Measurements from ENCODE around the gene ERBB2. TPM values are rescaled to one million over a fixed set of nuclear protein-coding genes. Genes with fewer than 3 reads are reported as not detected.

ERBB2 gene
- total and polyA plus RNA-seq, 2 of the 8 experiments (the other 6 are each of a cell fraction or from before 2014, with no cell fraction given) = 183 to 394 TPM

- no peak overlapping the region for H3K4ac ChIP-seq (replicated peaks; ENCODE audit: insufficient read length, low read depth, low read length)
- H3K9me3 ChIP-seq (ENCODE audit: insufficient read depth in 2 of 2, low read depth in 1 of 2, low read length in 1 of 2) = no peaks in the 10 kb centered on the region
- no peak overlapping the region for H3K4me3 ChIP-seq (ENCODE audit: extremely low read depth in 1 of 4, insufficient read depth in 2 of 4, low read depth in 3 of 4, low read length in 4 of 4)
- no peaks in the 10 kb centered on the region for H3K36me3 ChIP-seq (ENCODE audit: control insufficient read depth in 2 of 4, insufficient read depth in 4 of 4, low read length in 3 of 4)
- H2BK120ac ChIP-seq (replicated peaks; ENCODE audit: low read depth, low read length) = no peak overlapping the region
- no peak overlapping the region for H3K27ac ChIP-seq (ENCODE audit: low read depth, low read length)
- H2AK5ac ChIP-seq (ENCODE audit: low read depth, low read length) = no peak overlapping the region
- FAIRE-seq (no peak), DNase-seq (ENCODE audit: low read depth in 1 of 2, low spot score in 2 of 2) (no peak)
- H3K79me1 ChIP-seq (ENCODE audit: low read depth, low read length) = no peaks in the 10 kb centered on the region
- no peak overlapping the region for H4K91ac ChIP-seq (replicated peaks; ENCODE audit: insufficient read length, low read length)
- H2BK20ac ChIP-seq (ENCODE audit: low read length) = no peak overlapping the region
- H3K23ac ChIP-seq (ENCODE audit: insufficient read length) = no peak overlapping the region
- H2BK5ac ChIP-seq (ENCODE audit: low read depth, low read length) = no peak overlapping the region
- no peak overlapping the region for H3K18ac ChIP-seq (ENCODE audit: extremely low read depth, low read length)
- H4K20me1 ChIP-seq (replicated peaks in 1 of 2; ENCODE audit: control insufficient read depth in 1 of 2, insufficient read depth in 2 of 2, low read length in 2 of 2) = no peaks in the 10 kb centered on the region
- H4K5ac ChIP-seq (ENCODE audit: insufficient read length, low read depth, low read length) = no peak overlapping the region
- no peak overlapping the region for H2BK12ac ChIP-seq (ENCODE audit: low read depth, low read length)
- no peak overlapping the region for H2BK15ac ChIP-seq (ENCODE audit: low read length)
- H3K9ac ChIP-seq (replicated peaks in 1 of 4; ENCODE audit: extremely low read depth in 1 of 4, low read depth in 3 of 4, low read length in 3 of 4) = no peak overlapping the region; a peak in 1 of 7 replicates
- CTCF ChIA-PET (ENCODE audit: partially characterized antibody) = no interaction called here
- H3K27me3 ChIP-seq (replicated peaks in 1 of 4; ENCODE audit: control insufficient read depth in 3 of 4, extremely low read depth in 1 of 4, insufficient read depth in 3 of 4, low read length in 3 of 4) = no peaks in the 10 kb centered on the region
- H3K79me2 ChIP-seq (ENCODE audit: control insufficient read depth in 1 of 2, insufficient read depth in 2 of 2, low read length in 2 of 2) = no peaks in the 10 kb centered on the region
- H3K23me2 ChIP-seq (ENCODE audit: low read depth, low read length) = no peaks in the 10 kb centered on the region
- no peak overlapping the region for H3K14ac ChIP-seq (ENCODE audit: insufficient read length)
- no peaks in the 10 kb centered on the region; a peak in 1 of 7 replicates for H3K4me1 ChIP-seq (replicated peaks in 1 of 4; ENCODE audit: control insufficient read depth in 3 of 4, insufficient read depth in 4 of 4, low read length in 3 of 4)
- H3K56ac ChIP-seq (replicated peaks; ENCODE audit: insufficient read length, low read depth, low read length) = no peak overlapping the region
- H2AFZ ChIP-seq (ENCODE audit: low read length) = no peak overlapping the region; the same call in 1 of the 2 replicates
- POLR2A ChIA-PET (ENCODE audit: partially characterized antibody) = no interaction called here
- no peak overlapping the region for H3K4me2 ChIP-seq (ENCODE audit: insufficient read depth in 1 of 2, low read depth in 2 of 2, low read length in 2 of 2)
- H4K8ac ChIP-seq (ENCODE audit: extremely low read depth, insufficient read depth, low read length) = no peak overlapping the region
- TF ChIP-seq SIRT6 (IDR thresholded peaks at IDR 0.05; ENCODE audit: low read length) (no peak), USF2 (IDR thresholded peaks at IDR 0.05; ENCODE audit: low read length) (no peak), SP2 (IDR thresholded peaks at IDR 0.05; ENCODE audit: low read length) (no peak), TCF12 (IDR thresholded peaks at IDR 0.05; ENCODE audit: low read depth, low read length) (no peak), BCL11A (IDR thresholded peaks at IDR 0.05; ENCODE audit: low read depth in 2 of 2, low read length in 2 of 2) (no peak), ATF3 (IDR thresholded peaks at IDR 0.05; ENCODE audit: insufficient read depth, low read depth, low read length) (no peak), CBX8 (IDR thresholded peaks at IDR 0.05; ENCODE audit: borderline replicate concordance, low read depth, low read length) (no peak), ZNF274 (IDR thresholded peaks at IDR 0.05; ENCODE audit: borderline replicate concordance, extremely low read depth, low read length) (no peak), PHF8 (conservative IDR thresholded peaks at IDR 0.05; ENCODE audit: low read depth, low read length) (no peak), CTBP2 (IDR thresholded peaks at IDR 0.05; ENCODE audit: borderline replicate concordance, insufficient read depth, insufficient read length, low read length) (no peak), EP300 (IDR thresholded peaks at IDR 0.05; ENCODE audit: borderline replicate concordance in 1 of 2, low read depth in 2 of 2, low read length in 2 of 2) (no peak), SUZ12 (IDR thresholded peaks at IDR 0.05; ENCODE audit: low read length) (no peak), HDAC2 (IDR thresholded peaks at IDR 0.05; ENCODE audit: borderline replicate concordance in 1 of 2, low read depth in 2 of 2, low read length in 2 of 2) (no peak), POLR2AphosphoS5 (IDR thresholded peaks at IDR 0.05; ENCODE audit: low read depth, low read length) (no peak)
These were observed 72.6 kb downstream of the ERBB2 start for GRCh38 chr17:39772415-39772814.
